ENCODE results near the gene MEIS3.

The MEIS3 gene

GRCh38 chr19:47419030-47419783 is at the start of gene MEIS3:
TSS of gene MEIS3 (minus strand) at chr19:47419527. CDS start at chr19:47419081, 446 bp downstream.
- peak; percentile 58 for DNase-seq

- DNase-seq = no peak
Measured at GRCh38 chr19:47467914-47468313, 48.6 kb upstream of the MEIS3 start.

GRCh38 chr19:47465957-47466356 is 46.6 kb upstream of the MEIS3 start:
- DNase-seq = no peak

- no peak for DNase-seq
Measured at GRCh38 chr19:47464675-47465419, 45.5 kb upstream of the MEIS3 start.

- no peak for DNase-seq
Measured at GRCh38 chr19:47461876-47462275, 42.5 kb upstream of the MEIS3 start.

GRCh38 chr19:47459477-47459876 is 40.1 kb upstream of the MEIS3 start:
- DNase-seq = no peak

- no peak for DNase-seq
Measured at GRCh38 chr19:47458672-47459071, 39.3 kb upstream of the MEIS3 start.

- DNase-seq = no peak
Measured at GRCh38 chr19:47456721-47457474, 37.6 kb upstream of the MEIS3 start.

GRCh38 chr19:47450478-47450877 is 31.2 kb upstream of the MEIS3 start:
- no peak for DNase-seq

- no peak for DNase-seq
Measured at GRCh38 chr19:47448360-47448727, 29.0 kb upstream of the MEIS3 start.

GRCh38 chr19:47447470-47448359 is 28.4 kb upstream of the MEIS3 start:
- peak; percentile 99 for DNase-seq

- DNase-seq = peak; percentile 96
Measured at GRCh38 chr19:47446534-47447469, 27.5 kb upstream of the MEIS3 start.

- DNase-seq = peak; percentile 91
Measured at GRCh38 chr19:47445937-47446402, 26.6 kb upstream of the MEIS3 start.

- DNase-seq = peak; percentile 71
Measured at GRCh38 chr19:47445527-47445926, 26.2 kb upstream of the MEIS3 start.

- no peak for DNase-seq
Measured at GRCh38 chr19:47444388-47444821, 25.1 kb upstream of the MEIS3 start.

- no peak for DNase-seq
Measured at GRCh38 chr19:47443331-47443730, 24.0 kb upstream of the MEIS3 start.

GRCh38 chr19:47438793-47439220 is 19.5 kb upstream of the MEIS3 start:
- DNase-seq = peak; percentile 47

GRCh38 chr19:47437500-47437899 is 18.2 kb upstream of the MEIS3 start:
- DNase-seq = no peak

- DNase-seq = peak; percentile 89
Measured at GRCh38 chr19:47436712-47437401, 17.5 kb upstream of the MEIS3 start.

- DNase-seq = no peak
Measured at GRCh38 chr19:47435883-47436417, 16.6 kb upstream of the MEIS3 start.
